MCF 10A (cell line): Measurements from ENCODE around the gene PCED1B. TPM values are rescaled to one million over a fixed set of nuclear protein-coding genes. Genes with fewer than 3 reads are reported as not detected.

Experiments used
- BruUV-seq: library from RNA; stranded (reverse); fragments of 400-500 nt; replicated peaks from 2 replicates; lab custom pipeline; 2021; lab: Mats Ljungman, UMichigan
- CTCF ChIA-PET: fragments of 300-600 bp; sonication (Branson Sonifier 250); formaldehyde crosslinking; extraction: SDS; loops from one replicate; lab custom pipeline; 2021; ENCODE audit warnings: antibody characterized with exemption, inconsistent platforms; lab: Yijun Ruan, JAX
- POLR2A ChIA-PET: fragments of 300-600, 350-650 bp; sonication (Branson Sonifier 250); formaldehyde crosslinking; extraction: SDS; loops from one replicate; lab custom pipeline; 2020; ENCODE audit warnings: antibody characterized with exemption, inconsistent platforms; lab: Yijun Ruan, JAX
- DNase-seq: peaks from one replicate; pipeline ENCODE4 v3.0.0-alpha.2; 2018; ENCODE audit not compliant: unreplicated experiment
- H3K27ac Mint-ChIP-seq: one replicate; pipeline ENCODE4 v1.8.0; 2022; ENCODE audit warnings: mild to moderate bottlenecking, low read depth, mixed read lengths; ENCODE audit not compliant: unreplicated experiment
- H3K27me3 Mint-ChIP-seq: one replicate; pipeline ENCODE4 v1.8.0; 2022; ENCODE audit warnings: mixed read lengths; ENCODE audit not compliant: insufficient read depth, unreplicated experiment
- H3K36me3 Mint-ChIP-seq: one replicate; pipeline ENCODE4 v1.8.0; 2022; ENCODE audit warnings: mild to moderate bottlenecking, moderate library complexity, mixed read lengths; ENCODE audit not compliant: insufficient read depth, unreplicated experiment
- H3K4me1 Mint-ChIP-seq: one replicate; pipeline ENCODE4 v1.8.0; 2022; ENCODE audit warnings: mixed read lengths; ENCODE audit not compliant: insufficient read depth, unreplicated experiment
- H3K4me3 Mint-ChIP-seq: one replicate; pipeline ENCODE4 v1.8.0; 2022; ENCODE audit warnings: mild to moderate bottlenecking, moderate library complexity, mixed read lengths; ENCODE audit not compliant: unreplicated experiment
- H3K9me3 Mint-ChIP-seq: one replicate; pipeline ENCODE4 v1.8.0; 2022; ENCODE audit warnings: mixed read lengths; ENCODE audit not compliant: unreplicated experiment
- CTCF ChIP-seq: fragments of 200-600 bp; IDR thresholded peaks from one replicate; pipeline ENCODE4 v1.8.0; 2022; ENCODE audit warnings: antibody characterized with exemption, mild to moderate bottlenecking; ENCODE audit not compliant: unreplicated experiment
- intact Hi-C: fragments of 100-400 bp; cut with micrococcal nuclease; formaldehyde crosslinking; loops from 2 replicates; pipeline ENCODE4 v1.14.1; 2022
- total RNA-seq: library from RNA; stranded (reverse); gene quantifications from 2 replicates; pipeline ENCODE4 v1.2.3, GENCODE V29; 2022

The PCED1B gene
- total RNA-seq, 1 experiment from 2014 or later: 9.6 TPM

- Mint-ChIP-seq H3K9me3 (no peaks in the 10 kb centered on the region), H3K4me1 (peaks cover 9% of the 10 kb centered on the region), H3K27me3 (no peaks in the 10 kb centered on the region), H3K4me3 (no peak overlapping the region), H3K27ac (no peak overlapping the region), H3K36me3 (no peaks in the 10 kb centered on the region)
- DNase-seq: no peak
- TF ChIP-seq CTCF: no peak
- BruUV-seq: no TSS peak
- ChIA-PET CTCF (interaction anchor here (1.8 kb wide), 1 partner anchor 163 kb away, joined by 5 read pairs; the partner anchor contains the start of genes AMIGO2 and PCED1B), POLR2A (interaction anchor here (1.2 to 1.6 kb wide), 2 partner anchors 11 to 30 kb away, joined by 3 read pairs; no protein-coding TSS in a partner anchor)
- intact Hi-C loops: no loop called here
These were observed 163.0 kb downstream of the PCED1B start for GRCh38 chr12:47242426-47242825.

GRCh38 chr12:47244835-47245234, 165.4 kb downstream of the PCED1B start:
- Mint-ChIP-seq H3K4me3 (no peak overlapping the region), H3K36me3 (no peaks in the 10 kb centered on the region), H3K4me1 (peaks cover 8% of the 10 kb centered on the region), H3K27me3 (no peaks in the 10 kb centered on the region), H3K9me3 (no peaks in the 10 kb centered on the region), H3K27ac (no peak overlapping the region)
- POLR2A ChIA-PET: no interaction called here
- CTCF ChIA-PET: interaction anchor here (0.6 kb wide), 1 partner anchor 988 kb away, joined by 3 read pairs; no protein-coding TSS in a partner anchor
- TF ChIP-seq CTCF: no peak
- intact Hi-C loops: no loop called here
- no TSS peak for BruUV-seq
- DNase-seq: no peak

- CTCF ChIA-PET: no interaction called here
These were observed 166.2 kb downstream of the PCED1B start for GRCh38 chr12:47245623-47246022.

GRCh38 chr12:47247418-47247817, 168.0 kb downstream of the PCED1B start:
- DNase-seq: no peak
- CTCF ChIA-PET: no interaction called here
- Mint-ChIP-seq H3K4me3 (no peak overlapping the region), H3K27me3 (no peaks in the 10 kb centered on the region), H3K27ac (no peak overlapping the region), H3K9me3 (no peaks in the 10 kb centered on the region), H3K4me1 (peaks cover 13% of the 10 kb centered on the region), H3K36me3 (no peaks in the 10 kb centered on the region)
- TF ChIP-seq CTCF: no peak
- no TSS peak for BruUV-seq
- POLR2A ChIA-PET: no interaction called here
- intact Hi-C loops: no loop called here

More at GRCh38 chr12:47245623-47246022, 166.2 kb downstream of the PCED1B start:
- no peaks in the 10 kb centered on the region for H3K27me3 Mint-ChIP-seq
- H3K4me1 Mint-ChIP-seq: peaks cover 13% of the 10 kb centered on the region
- H3K36me3 Mint-ChIP-seq: no peaks in the 10 kb centered on the region
- no peak overlapping the region for H3K4me3 Mint-ChIP-seq
- BruUV-seq: no TSS peak
- no peaks in the 10 kb centered on the region for H3K9me3 Mint-ChIP-seq
- POLR2A ChIA-PET: no interaction called here
- intact Hi-C loops: no loop called here
- no peak for DNase-seq
- no peak for TF ChIP-seq CTCF
- H3K27ac Mint-ChIP-seq: no peak overlapping the region
